Left lung (tissue), 14 donors: ENCODE results near the gene SP100. TPM values are rescaled to one million over a fixed set of nuclear protein-coding genes. Genes with fewer than 3 reads are reported as not detected.

Experiments used
- ATAC-seq: fragments of 200-7000 bp; cut with Tn5 transposase; one replicate; pipeline ENCODE4 v1.9.1; 2020; ENCODE audit warnings: moderate library complexity
- DNase-seq, 4 donors: peaks; one replicate each; pipeline ENCODE4 v3.0.0-alpha.2; 2013 to 2020
- H3K27ac ChIP-seq, 2 donors: fragments of 200-600 bp; sonication (generic) in 1 of 2; one replicate each; pipeline versions ENCODE4 v1.5.0 to v1.8.0; 2020 to 2021
- H3K27me3 ChIP-seq, 2 donors: fragments of 200-600 bp; sonication (generic) in 1 of 2; one replicate each; pipeline versions ENCODE4 v1.5.0 to v1.8.0; 2020 to 2021
- H3K36me3 ChIP-seq, 2 donors: fragments of 200-600 bp; sonication (generic) in 1 of 2; one replicate each; pipeline versions ENCODE4 v1.5.0 to v1.8.0; 2020 to 2021
- H3K4me1 ChIP-seq, 2 donors: fragments of 200-600 bp; one replicate each; pipeline ENCODE4 v1.8.0; 2021
- H3K4me3 ChIP-seq, 2 donors: fragments of 200-600 bp; sonication (generic) in 1 of 2; one replicate each; pipeline versions ENCODE4 v1.5.0 to v1.8.0; 2020 to 2021; ENCODE audit warnings: mild to moderate bottlenecking in 1 of 2
- H3K9me3 ChIP-seq, 2 donors: fragments of 200-600 bp; sonication (generic) in 1 of 2; one replicate each; pipeline versions ENCODE4 v1.5.0 to v1.8.0; 2020 to 2021
- CTCF ChIP-seq, 2 donors: fragments of 200-600 bp; sonication (generic) in 1 of 2; IDR thresholded peaks; one replicate each; pipeline versions ENCODE4 v1.5.0 to v1.8.0; 2021; ENCODE audit warnings: antibody characterized with exemption in 2 of 2
- intact Hi-C, 2 donors: fragments of 100-400 bp; cut with DNase I; formaldehyde crosslinking; loops; one replicate each; pipeline versions ENCODE4 v1.11.2 to v1.14.2; 2022
- long read RNA-seq, 12 donors: library from polyadenylated mRNA in 2 of 12; unstranded in 2 of 12; transcript quantifications; one replicate each; pipeline ENCODE4 v2.0.0 and lab custom pipeline, GENCODE V29; 2019 to 2026
- polyA plus RNA-seq, 6 donors: library from polyadenylated mRNA; unstranded; fragments of 120-200 nt; gene quantifications; one replicate each; pipeline ENCODE4 v1.2.1, GENCODE V29; 2013; ENCODE audit not compliant: insufficient read length in 6 of 6
- total RNA-seq, 2 donors: library from RNA; stranded (reverse); fragmentation: NEBNext Ultra II Directional; extraction: Animal tissue kit (Norgen Biotek cat#: 25700); gene quantifications; one replicate each; pipeline ENCODE4 v1.2.1, GENCODE V29; 2021
- donor health status: DM: no; HTN: yes; CAD: no.
- donor health status: DM: no; HTN: no; CAD: no.

Gene SP100
- 100 to 1,000 TPM; 101 to 134 TPM for total RNA-seq
- 10 to 100 TPM; 55.1 to 76.4 (median 59.5) TPM for polyA plus RNA-seq
- long read RNA-seq, donor 1, transcript SP100-204 (15 exons, 1,898 nt), result major isoform, 8 of 11 reads
- long read RNA-seq, donor 1, partial matches to known transcripts, result 0 of 11 reads
- long read RNA-seq, donor 1, other reads (novel, unspliced or antisense), result 0 of 11 reads
- long read RNA-seq, donor 2, partial matches to known transcripts, result 0 of 4 reads
- long read RNA-seq, donor 2, other reads (novel, unspliced or antisense), result 0 of 4 reads
- long read RNA-seq, donor 3, transcript SP100-204 (15 exons, 1,898 nt), result major isoform, 6 of 9 reads
- long read RNA-seq, donor 3, partial matches to known transcripts, result 0 of 9 reads
- long read RNA-seq, donor 3, other reads (novel, unspliced or antisense), result 0 of 9 reads
- long read RNA-seq, donor 4, transcript SP100-204 (15 exons, 1,898 nt), result major isoform, 20 of 62 reads
- long read RNA-seq, donor 4, partial matches to known transcripts, result 26 of 62 reads
- long read RNA-seq, donor 4, other reads (novel, unspliced or antisense), result 14 of 62 reads
- long read RNA-seq, donor 5, transcript SP100-204 (15 exons, 1,898 nt), result major isoform, 10 of 16 reads
- long read RNA-seq, donor 5, partial matches to known transcripts, result 0 of 16 reads
- long read RNA-seq, donor 5, other reads (novel, unspliced or antisense), result 0 of 16 reads
- long read RNA-seq, donor 6, transcript SP100-204 (15 exons, 1,898 nt), result major isoform, 6 of 7 reads
- long read RNA-seq, donor 6, partial matches to known transcripts, result 0 of 7 reads
- long read RNA-seq, donor 6, other reads (novel, unspliced or antisense), result 0 of 7 reads
- long read RNA-seq, donor 7, transcript SP100-205 (14 exons, 1,802 nt), result minor isoform, 6 of 14 reads
- long read RNA-seq, donor 7, transcript SP100-204 (15 exons, 1,898 nt), result major isoform, 8 of 14 reads
- long read RNA-seq, donor 7, partial matches to known transcripts, result 0 of 14 reads
- long read RNA-seq, donor 7, other reads (novel, unspliced or antisense), result 0 of 14 reads
- long read RNA-seq, donor 8, transcript SP100-204 (15 exons, 1,898 nt), result major isoform, 6 of 7 reads
- long read RNA-seq, donor 8, partial matches to known transcripts, result 0 of 7 reads
- long read RNA-seq, donor 8, other reads (novel, unspliced or antisense), result 0 of 7 reads
- long read RNA-seq, donor 9, result 0 reads
- long read RNA-seq, donor 10, transcript SP100-204 (15 exons, 1,898 nt), result major isoform, 7 of 41 reads
- long read RNA-seq, donor 10, partial matches to known transcripts, result 18 of 41 reads
- long read RNA-seq, donor 10, other reads (novel, unspliced or antisense), result 15 of 41 reads
- long read RNA-seq, donor 11, partial matches to known transcripts, result 0 of 2 reads
- long read RNA-seq, donor 11, other reads (novel, unspliced or antisense), result 0 of 2 reads
- long read RNA-seq, donor 12, transcript SP100-204 (15 exons, 1,898 nt), result major isoform, 5 of 7 reads
- long read RNA-seq, donor 12, partial matches to known transcripts, result 0 of 7 reads
- long read RNA-seq, donor 12, other reads (novel, unspliced or antisense), result 0 of 7 reads

DNA sequence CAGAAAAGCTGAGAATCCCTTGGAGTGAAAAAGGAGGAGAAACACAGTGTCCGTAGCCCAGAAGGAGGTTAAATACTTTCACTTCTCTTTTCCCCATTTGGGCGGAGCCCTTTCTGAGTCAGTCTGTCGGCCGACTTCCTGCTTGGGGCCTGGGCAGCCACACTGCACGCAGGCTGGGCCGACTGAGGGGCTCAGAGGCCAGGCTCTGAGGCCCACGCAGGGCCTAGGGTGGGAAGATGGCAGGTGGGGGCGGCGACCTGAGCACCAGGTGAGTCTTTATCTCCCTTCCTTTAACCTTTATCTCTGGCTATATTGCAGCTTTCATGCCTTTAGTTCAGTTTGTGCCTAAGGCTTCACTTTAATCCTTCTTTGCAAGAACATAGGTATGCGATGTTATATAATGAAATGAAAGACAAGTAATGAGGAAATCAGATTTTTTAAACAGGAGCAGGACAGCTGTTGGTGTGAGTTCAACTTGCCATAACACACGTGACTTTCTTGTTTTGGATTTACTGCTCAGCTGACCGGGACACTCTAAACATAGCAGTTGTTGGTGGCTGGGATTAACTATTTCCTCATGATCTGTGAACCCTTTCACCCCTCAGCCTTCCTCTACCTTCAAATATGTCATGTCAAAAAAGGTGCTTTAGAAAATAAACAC, at the start of gene SP100:
Gene SP100, plus strand, starts transcription at position 141 of the 661 bp plus-strand sequence. Its CDS starts 96 bp downstream, at position 237.
- H3K4me1 ChIP-seq, result peaks cover 10 to 82% of the 10 kb centered on the region in 2 donors
- intact Hi-C loops, result no loop called here
- TF ChIP-seq CTCF (IDR thresholded peaks at IDR 0.05), result no peak
- H3K9me3 ChIP-seq, result no peaks in the 10 kb centered on the region
- H3K27me3 ChIP-seq, result no peaks in the 10 kb centered on the region
- peak within 1 kb of the TSS; percentile 45 to 92 for H3K4me3 ChIP-seq
- H3K36me3 ChIP-seq, result no peaks in the 10 kb centered on the region
- DNase-seq, result peak; percentile 56 to 93 (median 84)
- peak; percentile 88 for ATAC-seq
- peak within 1 kb of the TSS; percentile 91 to 96 for H3K27ac ChIP-seq

GRCh38 chr2:230382108-230382507, 33.9 kb upstream of the SP100 start:
- H3K36me3 ChIP-seq, result peaks cover 0 to 43% of the 10 kb centered on the region in 2 donors
- ATAC-seq (no peak), DNase-seq (no peak)
- H3K4me1 ChIP-seq, result no peaks in the 10 kb centered on the region
- no peaks in the 10 kb centered on the region for H3K27me3 ChIP-seq
- no peaks in the 10 kb centered on the region for H3K9me3 ChIP-seq
- intact Hi-C loops, result no loop called here
- no peak for TF ChIP-seq CTCF (IDR thresholded peaks at IDR 0.05)
- no peak overlapping the region for H3K4me3 ChIP-seq
- H3K27ac ChIP-seq, result no peak overlapping the region

DNA sequence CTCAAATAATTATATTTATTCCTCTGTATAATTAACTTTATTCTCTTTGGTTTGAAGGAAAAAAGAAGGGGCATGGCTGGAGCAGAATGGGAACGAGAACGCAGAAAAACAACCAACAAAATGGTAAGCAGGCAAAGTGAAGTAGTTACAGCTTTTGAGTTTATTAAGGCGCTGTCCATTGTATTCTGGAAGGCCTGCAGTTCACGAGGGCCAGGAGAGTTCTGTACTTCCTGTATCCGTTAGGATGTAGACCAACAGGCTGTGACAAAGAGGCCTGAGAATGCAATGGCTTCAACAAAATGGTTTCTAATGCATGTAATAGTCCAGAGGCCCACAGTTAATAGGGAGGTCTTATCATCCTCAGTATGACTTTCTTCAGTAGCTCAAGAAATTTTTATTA, 32.5 kb upstream of the SP100 start:
- ATAC-seq, result no peak
- Histone ChIP-seq H3K9me3 (no peaks in the 10 kb centered on the region), H3K36me3 (peaks cover 0 to 49% of the 10 kb centered on the region in 2 donors), H3K27me3 (no peaks in the 10 kb centered on the region), H3K4me1 (no peaks in the 10 kb centered on the region), H3K4me3 (no peak overlapping the region), H3K27ac (no peak overlapping the region)
- no peak for DNase-seq
- intact Hi-C loops, result no loop called here
- TF ChIP-seq CTCF (IDR thresholded peaks at IDR 0.05), result no peak

DNA sequence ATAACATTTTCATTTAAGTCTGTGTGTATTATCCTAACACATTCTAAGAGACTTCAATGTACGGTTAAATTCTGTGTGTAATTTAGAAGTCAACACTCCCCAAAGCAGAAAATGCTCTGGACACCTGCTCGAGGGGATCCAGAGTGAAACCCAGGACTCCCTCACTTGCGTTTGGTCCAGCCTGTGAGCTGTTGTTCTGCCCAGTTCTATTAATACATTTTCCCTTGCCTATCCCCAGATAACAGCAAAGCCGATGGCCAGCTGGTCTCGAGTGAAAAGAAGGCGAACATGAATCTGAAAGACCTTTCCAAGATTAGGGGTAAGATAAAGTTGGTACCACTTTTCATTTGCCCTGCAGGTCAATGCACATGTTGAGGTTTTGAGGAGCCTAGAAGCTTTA, 31.0 kb upstream of the SP100 start:
- H3K27ac ChIP-seq, result no peak overlapping the region
- ATAC-seq, result no peak
- no peaks in the 10 kb centered on the region for H3K9me3 ChIP-seq
- TF ChIP-seq CTCF (IDR thresholded peaks at IDR 0.05), result no peak
- intact Hi-C loops, result no loop called here
- no peaks in the 10 kb centered on the region for H3K27me3 ChIP-seq
- no peak for DNase-seq
- peaks cover 0 to 62% of the 10 kb centered on the region in 2 donors for H3K36me3 ChIP-seq
- H3K4me3 ChIP-seq, result no peak overlapping the region
- H3K4me1 ChIP-seq, result no peaks in the 10 kb centered on the region
